Adipose tissue (tissue), 3 donors: ENCODE measurements around the gene SHQ1. TPM values are rescaled to one million over a fixed set of nuclear protein-coding genes. Genes with fewer than 3 reads are reported as not detected.

Experiments used
- H3K27ac ChIP-seq: one replicate; pipeline ENCODE4 v1.5.1; 2013; ENCODE audit warnings: low read depth, low read length
- WGBS, 3 donors: extraction: QIAGEN DNeasy Blood & Tissue Kit; methylation state at CpG; one replicate each; pipeline ENCODE4 v1.1.7; 2013; 5-methylcytosine and 5-hydroxymethylcytosine counted together
- polyA plus RNA-seq, 3 donors: library from polyadenylated mRNA; stranded (reverse); fragments of 200-250 nt; gene quantifications; one replicate each; pipeline ENCODE4 v1.2.3, GENCODE V29; 2013
- donor health status: healthy with polysubstance abuse.
- donor health status: Bipolar disorder and iron deficiency.
- donor health status: healthy.

SHQ1 gene
- polyA plus RNA-seq, 3 donors: 5.0 to 8.4 (median 6.5) TPM

- H3K27ac ChIP-seq: no peak overlapping the region
- 43 to 89% (median 67%) methylated on average over 1 of the region's 1 CpG for WGBS, 3 donors
These were observed 12.6 kb upstream of the SHQ1 start for GRCh38 chr3:72860846-72861245.

GRCh38 chr3:72860053-72860452 is 11.8 kb upstream of the SHQ1 start:
- WGBS, 3 donors: 86 to 91% (median 89%) methylated on average over 5 of the region's 5 CpGs
- no peak overlapping the region for H3K27ac ChIP-seq

- H3K27ac ChIP-seq: no peak overlapping the region
- 66 to 78% (median 71%) methylated on average over 7 of the region's 7 CpGs for WGBS, 3 donors
These were observed 6.8 kb upstream of the SHQ1 start for GRCh38 chr3:72855001-72855400.

- WGBS, 3 donors: 0 to 2% (median 1%) methylated on average over 11 of the region's 11 CpGs
- H3K27ac ChIP-seq: no peak overlapping the region
These were observed 447 bp upstream of the SHQ1 start for GRCh38 chr3:72848703-72849081.

GRCh38 chr3:72847282-72847681 is 963 bp downstream of the SHQ1 start:
- no peak overlapping the region for H3K27ac ChIP-seq
- 9 to 13% (median 10%) methylated on average over 6 of the region's 6 CpGs for WGBS, 3 donors

GRCh38 chr3:72846166-72846565 is 2.1 kb downstream of the SHQ1 start:
- no peak overlapping the region for H3K27ac ChIP-seq
- 92 to 96% (median 95%) methylated on average over 10 of the region's 10 CpGs for WGBS, 3 donors

- no peak overlapping the region for H3K27ac ChIP-seq
- 88 to 96% (median 91%) methylated on average over 1 of the region's 1 CpG for WGBS, 3 donors
These were observed 3.7 kb downstream of the SHQ1 start for GRCh38 chr3:72844436-72844993.

- WGBS, 3 donors: 88 to 94% (median 88%) methylated on average over 3 of the region's 3 CpGs
These were observed 9.2 kb downstream of the SHQ1 start for GRCh38 chr3:72839057-72839456.

GRCh38 chr3:72836923-72837322 is 11.3 kb downstream of the SHQ1 start:
- 31 to 85% (median 77%) methylated on average over 3 of the region's 3 CpGs for WGBS, 3 donors
- H3K27ac ChIP-seq: no peak overlapping the region

More at GRCh38 chr3:72839057-72839456, 9.2 kb downstream of the SHQ1 start:
- no peak overlapping the region for H3K27ac ChIP-seq

GRCh38 chr3:72836416-72836815 is 11.8 kb downstream of the SHQ1 start:
- 95 to 100% (median 100%) methylated on average over 1 to 3 of the region's 3 CpGs for WGBS, 3 donors
- no peak overlapping the region for H3K27ac ChIP-seq

- no peak overlapping the region for H3K27ac ChIP-seq
These were observed 17.6 kb downstream of the SHQ1 start for GRCh38 chr3:72830452-72831223.

GRCh38 chr3:72829701-72830100 is 18.5 kb downstream of the SHQ1 start:
- H3K27ac ChIP-seq: no peak overlapping the region

GRCh38 chr3:72821161-72821781 is 27.0 kb downstream of the SHQ1 start:
- no peak overlapping the region for H3K27ac ChIP-seq
- 12 to 34% (median 29%) methylated on average over 8 of the region's 8 CpGs for WGBS, 3 donors

GRCh38 chr3:72820415-72820814 is 27.8 kb downstream of the SHQ1 start:
- no peak overlapping the region for H3K27ac ChIP-seq

GRCh38 chr3:72818905-72819304 is 29.3 kb downstream of the SHQ1 start:
- 84 to 89% (median 87%) methylated on average over 1 of the region's 1 CpG for WGBS, 3 donors

GRCh38 chr3:72818092-72818773 is 30.0 kb downstream of the SHQ1 start:
- no peak overlapping the region for H3K27ac ChIP-seq
- 72 to 88% (median 88%) methylated on average over 3 of the region's 3 CpGs for WGBS, 3 donors

More at GRCh38 chr3:72818905-72819304, 29.3 kb downstream of the SHQ1 start:
- no peak overlapping the region for H3K27ac ChIP-seq

- no peak overlapping the region for H3K27ac ChIP-seq
- WGBS, 3 donors: 68 to 92% (median 89%) methylated on average over 3 of the region's 3 CpGs
These were observed 31.3 kb downstream of the SHQ1 start for GRCh38 chr3:72816862-72817355.

GRCh38 chr3:72814308-72814707 is 33.9 kb downstream of the SHQ1 start:
- no peak overlapping the region for H3K27ac ChIP-seq
- 79 to 84% (median 83%) methylated on average over 3 of the region's 3 CpGs for WGBS, 3 donors

- H3K27ac ChIP-seq: no peak overlapping the region
- WGBS, 3 donors: 83 to 87% (median 85%) methylated on average over 3 of the region's 3 CpGs
These were observed 36.0 kb downstream of the SHQ1 start for GRCh38 chr3:72812201-72812600.
